Effector memory CD8-positive, alpha-beta T cell (primary cell): ENCODE data around the gene PBX4.
A peak's percentile ranks its signal among the peaks of the same experiment; 100 is the strongest.
"Not testable (repeated sequence)": the region's sequence is repeated elsewhere in the genome, so short reads cannot be mapped to it uniquely, and the experiment has no call there.

Experiments
- ATAC-seq: fragments of 150-1000 bp; cut with Tn5 transposase; replicated peaks from 2 replicates; pipeline ENCODE4 v1.10.0; 2021; ENCODE audit warnings: mild to moderate bottlenecking, moderate library complexity
- DNase-seq, 3 experiments: peaks; one replicate each; pipeline ENCODE4 v3.0.0; 2021
- H3K27ac Mint-ChIP-seq, 2 donors: one replicate each; pipeline ENCODE4 v1.8.0; 2022; ENCODE audit warnings: mild to moderate bottlenecking in 2 of 2, mixed read lengths in 2 of 2, moderate library complexity in 2 of 2
- H3K27me3 Mint-ChIP-seq, 2 donors: one replicate each; pipeline ENCODE4 v1.8.0; 2022; ENCODE audit warnings: mixed read lengths in 2 of 2
- H3K36me3 Mint-ChIP-seq: one replicate; pipeline ENCODE4 v1.8.0; 2022; ENCODE audit warnings: mild to moderate bottlenecking, moderate library complexity, mixed read lengths; ENCODE audit not compliant: insufficient read depth
- H3K4me1 Mint-ChIP-seq, 2 donors: one replicate each; pipeline ENCODE4 v1.8.0; 2022; ENCODE audit warnings: low read depth in 2 of 2, mixed read lengths in 2 of 2
- H3K4me3 Mint-ChIP-seq, 2 donors: one replicate each; pipeline ENCODE4 v1.8.0; 2022; ENCODE audit warnings: mild to moderate bottlenecking in 2 of 2, mixed read lengths in 2 of 2, moderate library complexity in 2 of 2
- H3K9me3 Mint-ChIP-seq, 2 donors: one replicate each; pipeline ENCODE4 v1.8.0; 2022; ENCODE audit warnings: mixed read lengths in 2 of 2

PBX4 gene

DNA sequence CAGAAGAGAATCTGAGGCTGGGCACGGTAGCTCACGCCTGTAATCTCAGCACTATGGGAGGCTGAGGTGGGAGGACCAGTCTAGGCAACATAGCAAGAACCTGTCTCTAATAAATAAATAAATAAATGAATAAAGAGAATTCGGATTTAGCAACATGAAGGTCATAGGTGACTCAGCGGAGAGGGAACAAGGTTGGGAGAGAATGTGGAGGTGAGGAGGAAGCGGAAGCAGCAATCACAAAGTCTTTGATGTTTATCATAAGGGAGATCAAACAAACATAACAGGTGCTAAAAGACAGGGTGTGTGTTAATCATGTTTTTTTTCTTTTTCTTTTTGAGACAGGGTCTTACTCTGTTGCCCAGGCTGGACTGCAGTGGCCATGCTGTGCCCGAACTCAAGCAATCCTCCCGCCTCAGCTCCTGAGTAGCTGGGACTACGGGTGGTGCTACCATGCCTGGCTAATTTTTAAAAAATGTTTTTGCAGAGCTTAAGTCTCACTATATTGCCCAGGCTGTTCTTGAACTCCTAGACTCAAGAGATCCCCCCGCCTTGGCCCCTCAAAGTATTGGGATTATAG, 16.3 kb downstream of the PBX4 start:
- no peak for DNase-seq
- Mint-ChIP-seq H3K4me3 (peak overlapping the region; percentile 17 to 24), H3K4me1 (peaks cover 51% of the 10 kb centered on the region in 2 donors), H3K36me3 (peaks cover 47% of the 10 kb centered on the region), H3K9me3 (no peaks in the 10 kb centered on the region), H3K27ac (peak overlapping the region; percentile 62 to 99), H3K27me3 (no peaks in the 10 kb centered on the region)
- ATAC-seq, result peak; percentile 6

DNA sequence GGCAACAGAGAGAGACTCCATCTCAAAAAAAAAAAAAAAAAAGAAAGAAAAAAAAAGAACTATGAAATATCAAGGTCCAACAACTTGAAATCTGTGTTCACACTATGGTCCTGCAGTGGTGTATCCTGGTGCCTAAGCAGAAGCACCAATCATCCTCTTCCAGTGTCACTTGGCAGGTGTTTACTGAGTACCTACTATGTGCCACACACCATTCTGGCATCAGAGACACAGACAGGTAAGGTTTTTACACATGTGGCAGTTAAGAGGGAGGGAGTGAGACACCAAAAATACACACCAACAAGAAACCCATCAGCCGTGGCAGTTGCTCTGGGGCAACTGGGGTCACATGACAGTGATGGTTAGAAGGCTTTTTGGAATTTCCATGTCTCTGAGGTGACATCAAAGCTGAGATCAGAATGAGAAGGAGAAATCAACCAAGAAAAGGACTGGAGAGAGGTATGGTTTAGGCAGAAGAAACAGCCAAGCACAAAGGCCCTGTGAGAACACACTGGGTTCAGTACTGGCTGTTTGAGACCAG, 17.6 kb downstream of the PBX4 start:
- H3K27ac Mint-ChIP-seq, result peak overlapping the region; percentile 89 to 99

DNA sequence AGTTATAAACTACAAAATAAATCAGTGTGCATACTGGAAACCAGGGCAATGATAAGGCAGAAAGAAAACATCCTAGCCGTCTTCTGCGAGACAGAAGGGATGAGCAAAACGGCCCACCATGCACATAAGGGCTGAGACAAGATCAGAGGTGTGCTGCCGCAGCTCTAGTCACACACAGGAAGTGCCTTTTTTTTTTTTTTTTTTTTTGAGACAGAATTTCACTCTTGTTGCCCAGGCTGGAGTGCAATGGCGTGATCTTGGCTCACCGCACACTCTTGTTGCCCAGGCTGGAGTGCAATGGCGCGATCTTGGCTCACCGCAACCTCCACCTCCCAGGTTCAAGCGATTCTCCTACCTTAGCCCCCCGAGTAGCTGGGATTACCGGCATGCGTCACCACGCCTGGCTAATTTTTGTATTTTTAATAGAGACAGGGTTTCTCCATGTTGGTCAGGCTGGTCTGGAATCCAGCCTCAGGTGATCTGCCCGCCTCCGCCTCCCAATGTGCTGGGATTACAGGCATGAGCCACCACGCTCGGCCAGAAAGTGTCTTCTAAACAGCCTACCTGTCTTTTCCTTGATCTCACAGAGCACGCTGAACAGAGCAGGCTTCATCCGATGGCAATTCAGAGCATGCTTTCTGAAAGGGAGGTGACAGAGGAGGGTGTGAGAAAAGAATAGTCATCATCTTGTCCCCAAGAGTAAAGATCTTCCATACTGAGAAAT, 19.6 kb downstream of the PBX4 start:
- Mint-ChIP-seq H3K36me3 (peaks cover 52% of the 10 kb centered on the region), H3K4me1 (peaks cover 49 to 51% of the 10 kb centered on the region in 2 donors), H3K27ac (peak overlapping the region; percentile 99), H3K4me3 (peak overlapping the region; percentile 62 to 80)
- DNase-seq (peak; percentile 60 to 63 (median 63)), ATAC-seq (peak; percentile 67)
- H3K27me3 Mint-ChIP-seq, H3K9me3 Mint-ChIP-seq: not testable (repeated sequence)

More for the DNA sequence above, 17.6 kb downstream of the PBX4 start:
- no peak for ATAC-seq
- no peak for DNase-seq
- Mint-ChIP-seq H3K4me1 (peaks cover 44% of the 10 kb centered on the region in 2 donors), H3K36me3 (peaks cover 51% of the 10 kb centered on the region), H3K27me3 (no peaks in the 10 kb centered on the region), H3K4me3 (peak overlapping the region; percentile 17 to 60), H3K9me3 (no peaks in the 10 kb centered on the region)

DNA sequence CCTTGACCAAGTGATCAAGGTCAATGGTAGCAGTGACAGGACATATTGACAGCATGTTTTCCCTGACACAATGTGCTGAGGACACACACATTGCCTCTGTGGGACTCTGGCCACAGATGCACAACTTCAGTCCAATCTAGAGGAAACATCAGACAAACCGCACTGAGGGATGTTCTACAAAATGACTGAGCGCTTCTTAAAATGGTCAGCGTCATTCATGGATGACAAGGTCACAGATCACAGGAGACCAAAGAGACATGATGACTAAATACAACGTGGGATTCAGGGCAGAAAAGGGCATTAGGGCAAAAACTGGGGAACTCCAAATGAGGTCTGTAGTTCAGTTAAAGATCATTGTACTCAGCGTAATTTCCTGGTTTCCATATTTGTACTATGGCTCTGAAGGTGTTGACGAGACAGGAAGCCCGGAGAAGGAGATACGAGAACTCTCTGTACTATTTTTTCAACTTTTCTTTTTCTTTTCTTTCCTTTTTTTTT, 20.6 kb downstream of the PBX4 start:
- peak; percentile 76 for ATAC-seq
- H3K4me1 Mint-ChIP-seq, result peaks cover 44 to 46% of the 10 kb centered on the region in 2 donors
- DNase-seq, result peak; percentile 56 to 59 (median 57)

DNA sequence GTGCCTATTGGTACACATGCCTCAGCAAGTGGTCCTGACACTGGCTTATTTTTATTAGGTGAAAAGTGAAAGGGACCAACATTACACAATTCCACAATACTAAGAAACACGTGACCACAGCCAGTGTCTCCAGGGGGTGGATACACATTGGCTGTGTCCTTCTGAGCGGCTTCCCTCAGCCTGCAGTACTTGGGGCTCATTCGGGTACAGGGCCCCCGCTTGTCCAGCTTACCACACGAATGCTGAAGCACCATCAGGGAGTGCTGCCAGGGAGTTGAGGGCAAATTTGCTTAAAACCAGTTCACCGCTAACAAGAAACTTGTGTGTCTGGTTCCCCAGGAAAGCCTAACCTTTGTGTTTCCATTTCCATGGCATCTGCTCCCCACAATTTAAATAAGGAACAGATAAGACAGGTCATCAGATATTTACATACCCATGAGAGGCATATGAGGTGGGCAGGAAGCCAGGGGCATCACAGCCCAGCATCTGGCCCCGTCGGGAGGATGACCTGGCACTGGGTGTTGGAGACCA, 23.3 kb downstream of the PBX4 start:
- DNase-seq (no peak), ATAC-seq (no peak)
- Mint-ChIP-seq H3K27ac (peak overlapping the region; percentile 87 to 99), H3K36me3 (peaks cover 47% of the 10 kb centered on the region), H3K27me3 (no peaks in the 10 kb centered on the region), H3K4me1 (peaks cover 36 to 41% of the 10 kb centered on the region in 2 donors), H3K4me3 (peak overlapping the region in 1 of 2 donors; percentile 31), H3K9me3 (no peaks in the 10 kb centered on the region)

More for the DNA sequence above, 20.6 kb downstream of the PBX4 start:
- H3K27me3 Mint-ChIP-seq, result no peaks in the 10 kb centered on the region
- H3K4me3 Mint-ChIP-seq, result peak overlapping the region; percentile 62 to 80
- no peaks in the 10 kb centered on the region for H3K9me3 Mint-ChIP-seq
- peaks cover 51% of the 10 kb centered on the region for H3K36me3 Mint-ChIP-seq
- peak overlapping the region; percentile 99 for H3K27ac Mint-ChIP-seq

DNA sequence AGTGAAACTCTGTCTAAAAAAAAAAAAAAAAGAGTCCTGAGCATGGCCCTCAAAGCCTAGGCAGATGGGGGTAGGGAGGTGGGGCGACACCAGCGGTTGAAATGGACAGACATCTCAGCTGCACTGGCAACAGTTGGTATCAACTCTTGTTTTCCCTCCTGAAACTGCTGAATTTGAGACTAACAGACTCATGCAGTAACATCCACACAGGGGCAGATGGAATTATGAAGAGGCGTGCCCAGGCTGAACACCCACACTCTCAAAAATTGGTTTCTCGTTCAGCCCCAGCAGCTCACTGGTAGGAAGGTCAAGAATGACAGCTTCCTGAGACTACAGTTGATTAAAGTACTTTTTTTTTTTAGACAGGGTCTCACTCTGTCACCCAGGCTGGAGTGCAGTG, 24.1 kb downstream of the PBX4 start:
- no peaks in the 10 kb centered on the region for H3K27me3 Mint-ChIP-seq
- no peak for ATAC-seq
- no peak overlapping the region for H3K27ac Mint-ChIP-seq
- peaks cover 42 to 47% of the 10 kb centered on the region in 2 donors for H3K4me1 Mint-ChIP-seq
- H3K36me3 Mint-ChIP-seq, result peaks cover 50% of the 10 kb centered on the region
- no peak for DNase-seq
- no peak overlapping the region for H3K4me3 Mint-ChIP-seq
- no peaks in the 10 kb centered on the region for H3K9me3 Mint-ChIP-seq

DNA sequence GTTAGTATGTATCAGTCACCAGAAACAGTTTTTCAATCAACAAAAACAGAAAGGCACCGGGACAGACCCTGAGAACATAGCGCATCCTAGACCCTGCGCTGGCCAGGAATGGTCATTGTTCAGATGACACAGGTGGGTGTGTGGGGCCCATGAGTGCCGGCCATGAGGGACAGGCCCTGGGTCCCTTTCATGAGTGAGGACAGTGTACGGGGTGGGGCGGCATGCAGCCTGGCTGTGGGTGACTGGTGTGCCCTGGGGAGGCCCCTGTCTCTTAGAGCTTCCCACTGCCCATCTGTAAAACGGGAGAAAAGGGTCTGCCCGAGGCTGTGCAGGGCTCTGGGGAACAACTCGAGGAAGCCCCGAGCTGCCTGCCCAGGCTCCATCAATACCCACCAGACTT, 25.8 kb downstream of the PBX4 start:
- Mint-ChIP-seq H3K27me3 (no peaks in the 10 kb centered on the region), H3K4me1 (peaks cover 35 to 39% of the 10 kb centered on the region in 2 donors), H3K4me3 (peak overlapping the region in 1 of 2 donors; percentile 37), H3K9me3 (no peaks in the 10 kb centered on the region), H3K36me3 (peaks cover 47% of the 10 kb centered on the region), H3K27ac (peak overlapping the region; percentile 90 to 94)
- ATAC-seq (no peak), DNase-seq (no peak)

DNA sequence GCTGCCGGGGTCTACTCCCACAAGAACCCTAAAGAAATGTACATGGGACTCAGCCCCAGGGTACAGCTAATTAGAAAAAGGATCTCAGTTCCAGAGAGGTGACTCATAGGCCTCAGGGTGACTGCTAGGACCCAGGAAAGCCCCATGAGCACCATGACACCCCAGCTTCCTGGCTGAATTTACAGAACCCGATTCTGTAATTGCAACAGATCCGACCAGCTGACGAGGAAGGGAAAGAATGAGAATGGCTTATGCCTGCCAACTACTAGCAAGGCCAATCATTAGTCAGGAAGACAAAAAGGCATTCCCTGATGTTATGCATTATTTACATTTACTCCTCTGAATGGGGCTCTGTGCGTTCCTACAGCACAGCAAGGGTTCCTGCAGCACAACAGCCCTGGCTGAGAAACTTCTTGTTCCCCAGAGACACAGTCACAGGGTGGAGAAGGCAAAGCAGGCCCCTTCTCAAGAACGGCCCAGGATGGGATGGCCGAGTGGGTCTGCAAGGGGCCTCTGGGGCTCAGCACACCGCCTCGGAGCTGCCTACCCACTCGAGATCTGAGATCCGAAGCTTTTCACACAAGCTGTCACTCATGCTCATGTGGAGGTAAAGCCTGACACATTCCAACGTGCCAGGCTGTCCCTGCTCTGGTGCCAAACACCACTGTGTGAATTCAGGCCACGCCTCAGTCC, 27.2 kb downstream of the PBX4 start:
- peak overlapping the region; percentile 40 to 67 for H3K4me3 Mint-ChIP-seq
- peak overlapping the region; percentile 90 to 94 for H3K27ac Mint-ChIP-seq
- H3K9me3 Mint-ChIP-seq, result no peaks in the 10 kb centered on the region
- peaks cover 50% of the 10 kb centered on the region for H3K36me3 Mint-ChIP-seq
- ATAC-seq (peak; percentile 91), DNase-seq (peak; percentile 57 to 62 (median 62))
- H3K27me3 Mint-ChIP-seq, result no peaks in the 10 kb centered on the region
- H3K4me1 Mint-ChIP-seq, result peaks cover 29 to 33% of the 10 kb centered on the region in 2 donors

DNA sequence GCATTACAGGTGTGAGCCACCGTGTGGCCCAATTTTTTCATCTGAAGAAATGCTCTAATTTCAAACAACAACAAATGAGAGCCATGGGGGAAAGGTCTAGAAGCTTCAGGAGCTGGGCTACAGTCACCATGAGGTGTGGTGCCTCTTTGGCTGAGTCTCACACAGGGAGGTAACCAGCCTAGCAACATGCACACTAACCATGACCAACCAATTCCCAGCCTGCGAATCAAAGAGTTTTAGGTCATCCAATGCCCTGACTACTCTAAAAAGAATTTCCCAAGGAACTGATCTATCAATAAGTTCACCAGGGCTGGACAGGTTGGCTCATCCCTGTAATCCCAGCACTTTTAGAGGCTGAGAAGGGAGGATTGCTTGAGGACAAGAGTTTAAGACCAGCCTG, 29.9 kb downstream of the PBX4 start:
- Mint-ChIP-seq H3K9me3 (no peaks in the 10 kb centered on the region), H3K4me1 (peaks cover 27 to 28% of the 10 kb centered on the region in 2 donors)
- ATAC-seq, result no peak

DNA sequence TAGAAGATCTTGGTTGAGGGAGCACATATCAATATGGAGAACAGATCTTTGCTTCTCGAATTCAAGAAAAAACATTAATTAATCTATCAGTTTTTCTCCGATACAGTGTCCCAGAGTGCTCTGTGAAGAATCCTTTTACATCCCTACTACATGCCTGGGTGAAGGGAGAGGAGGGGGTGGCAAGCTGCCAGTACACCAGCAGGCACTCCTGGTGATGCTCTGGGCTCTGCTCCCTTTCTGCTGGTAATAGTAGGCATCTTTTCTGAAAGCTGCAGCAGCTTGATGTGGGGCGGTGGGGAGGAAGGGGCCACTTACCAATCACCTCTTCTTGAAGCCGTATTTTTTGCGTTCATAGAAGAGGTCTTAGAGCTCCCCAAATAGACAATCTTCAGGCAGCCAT, 30.7 kb downstream of the PBX4 start:
- no peak overlapping the region for H3K4me3 Mint-ChIP-seq
- DNase-seq, result no peak
- no peak for ATAC-seq
- peaks cover 28 to 33% of the 10 kb centered on the region in 2 donors for H3K4me1 Mint-ChIP-seq
- peak overlapping the region; percentile 90 to 94 for H3K27ac Mint-ChIP-seq
- H3K27me3 Mint-ChIP-seq, result no peaks in the 10 kb centered on the region
- H3K36me3 Mint-ChIP-seq, result peaks cover 59% of the 10 kb centered on the region
- no peaks in the 10 kb centered on the region for H3K9me3 Mint-ChIP-seq

More for the DNA sequence above, 29.9 kb downstream of the PBX4 start:
- Mint-ChIP-seq H3K36me3 (peaks cover 56% of the 10 kb centered on the region), H3K4me3 (peak overlapping the region in 1 of 2 donors; percentile 41), H3K27me3 (no peaks in the 10 kb centered on the region), H3K27ac (peak overlapping the region; percentile 90 to 94)
- DNase-seq, result no peak

DNA sequence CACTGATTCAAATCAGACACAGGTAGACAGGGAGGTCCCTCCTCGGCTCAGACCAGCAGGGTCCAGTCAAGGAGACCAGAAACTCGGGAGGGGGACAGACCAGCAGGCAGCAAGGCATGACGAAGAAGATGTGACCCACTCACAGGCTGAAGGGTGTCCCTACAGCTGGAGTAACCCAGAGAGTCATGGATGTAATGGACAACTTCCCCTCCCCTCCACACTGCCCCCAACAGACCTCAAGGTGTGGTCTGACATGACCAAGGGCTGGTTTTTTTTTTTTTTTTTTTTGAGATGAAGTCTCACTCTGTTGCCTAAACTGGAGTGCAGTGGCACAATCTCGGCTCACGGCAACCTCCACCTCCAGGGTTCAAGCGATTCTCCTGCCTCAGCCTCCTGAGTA, 34.1 kb downstream of the PBX4 start:
- Mint-ChIP-seq H3K36me3 (peaks cover 60% of the 10 kb centered on the region), H3K4me1 (peaks cover 21 to 26% of the 10 kb centered on the region in 2 donors), H3K27me3 (no peaks in the 10 kb centered on the region)

DNA sequence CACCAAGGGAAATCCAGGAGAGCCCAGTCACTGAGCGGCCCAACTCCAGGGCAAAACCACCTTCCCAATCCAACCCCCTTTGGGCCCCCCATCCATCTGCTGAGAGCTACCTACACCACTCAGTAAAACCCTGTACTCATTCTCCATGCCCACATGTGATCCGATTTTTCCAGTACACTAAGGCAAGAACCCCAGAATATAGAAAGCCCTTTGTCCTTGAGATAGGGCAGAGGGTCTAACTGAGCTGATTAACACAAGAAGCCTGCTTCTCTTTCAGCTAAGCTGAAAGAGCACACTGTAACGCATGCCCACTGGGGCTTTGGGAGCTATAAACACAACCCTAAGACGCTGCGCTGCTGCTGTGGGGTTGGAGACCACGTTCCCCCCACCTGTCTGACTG, 36.0 kb downstream of the PBX4 start:
- H3K4me1 Mint-ChIP-seq, result peaks cover 16 to 19% of the 10 kb centered on the region in 2 donors
- peaks cover 50% of the 10 kb centered on the region for H3K36me3 Mint-ChIP-seq
- no peaks in the 10 kb centered on the region for H3K9me3 Mint-ChIP-seq
- DNase-seq (no peak), ATAC-seq (no peak)
- H3K27ac Mint-ChIP-seq, result peak overlapping the region; percentile 83 to 94
- H3K4me3 Mint-ChIP-seq, result no peak overlapping the region
- no peaks in the 10 kb centered on the region for H3K27me3 Mint-ChIP-seq

More for the DNA sequence above, 34.1 kb downstream of the PBX4 start:
- DNase-seq, result no peak
- H3K27ac Mint-ChIP-seq, result peak overlapping the region; percentile 25 to 94
- H3K4me3 Mint-ChIP-seq, result no peak overlapping the region
- no peaks in the 10 kb centered on the region for H3K9me3 Mint-ChIP-seq
- no peak for ATAC-seq

DNA sequence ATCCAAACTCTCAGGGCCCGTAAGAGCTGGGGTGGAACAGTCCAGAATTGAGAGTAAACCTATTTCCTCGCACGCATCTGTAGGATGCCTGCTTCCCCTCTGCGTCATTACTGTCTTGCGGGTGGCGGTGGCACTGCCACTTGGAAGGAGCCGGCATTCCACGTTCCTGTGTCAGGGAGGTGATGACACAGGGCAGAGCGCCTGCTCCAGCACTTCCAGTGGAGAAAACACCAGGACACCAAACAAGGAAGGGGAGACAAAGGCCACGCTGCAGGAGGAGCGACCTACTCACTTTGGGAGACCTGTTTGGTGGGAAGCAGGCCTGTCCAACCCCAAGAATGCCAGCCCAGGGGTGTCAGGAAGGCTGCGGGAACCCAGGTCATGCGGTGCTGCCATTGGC, 37.1 kb downstream of the PBX4 start:
- peaks cover 16 to 19% of the 10 kb centered on the region in 2 donors for H3K4me1 Mint-ChIP-seq
- H3K27me3 Mint-ChIP-seq, result no peaks in the 10 kb centered on the region
- H3K27ac Mint-ChIP-seq, result peak overlapping the region in 1 of 2 donors; percentile 24
- no peaks in the 10 kb centered on the region for H3K9me3 Mint-ChIP-seq
- H3K4me3 Mint-ChIP-seq, result no peak overlapping the region
- no peak for DNase-seq
- no peak for ATAC-seq
- peaks cover 51% of the 10 kb centered on the region for H3K36me3 Mint-ChIP-seq
